K562 (cell line): ENCODE data around the gene DAO. TPM values are rescaled to one million over a fixed set of nuclear protein-coding genes. Genes with fewer than 3 reads are reported as not detected.

Source experiments
- ARID3B ChIP-seq: fragments of 250-450 bp; sonication (Bioruptor Pico); IDR thresholded peaks from 2 replicates; pipeline ENCODE4 v1.4.0; 2020; ENCODE audit warnings: borderline replicate concordance
- CBFA2T2 ChIP-seq: fragments of 450-650 bp; conservative IDR thresholded peaks from 2 replicates; pipeline ENCODE4 v1.6.1; 2017; ENCODE audit warnings: mild to moderate bottlenecking
- CEBPB ChIP-seq: fragments of 450-650 bp; IDR thresholded peaks from 2 replicates; pipeline ENCODE4 v1.6.1; 2016; ENCODE audit warnings: missing genetic modification characterization, missing compliant biosample characterization
- DPF2 ChIP-seq: fragments of 450-650 bp; IDR thresholded peaks from 2 replicates; pipeline ENCODE4 v1.6.1; 2016
- ELF2 ChIP-seq: fragments of 250-450 bp; sonication (Bioruptor Pico); IDR thresholded peaks from 2 replicates; pipeline ENCODE4 v1.5.0; 2021; ENCODE audit warnings: mild to moderate bottlenecking
- FOXA1 ChIP-seq: fragments of 450-650 bp; IDR thresholded peaks from 2 replicates; pipeline ENCODE4 v1.6.1; 2016; ENCODE audit warnings: mild to moderate bottlenecking, borderline replicate concordance
- GABPA ChIP-seq: fragments of 200-800 bp; sonication (Bioruptor generic); conservative IDR thresholded peaks from 2 replicates; pipeline ENCODE4 v1.6.1; 2016; ENCODE audit warnings: low read depth, missing genetic modification characterization, missing compliant biosample characterization
- HDAC3 ChIP-seq: fragments of 450-650 bp; IDR thresholded peaks from 2 replicates; pipeline ENCODE4 v1.6.1; 2018; ENCODE audit warnings: borderline replicate concordance, mild to moderate bottlenecking, moderate library complexity; ENCODE audit not compliant: partially characterized antibody
- MAFK ChIP-seq: IDR thresholded peaks from 2 replicates; pipeline ENCODE4 v1.6.1; 2011; ENCODE audit warnings: low read length, improper control_type of control experiment
- MCM3 ChIP-seq: fragments of 450-650 bp; IDR thresholded peaks from 2 replicates; pipeline ENCODE4 v1.6.1; 2016
- MCM7 ChIP-seq, 2 experiments: fragments of 450-650 bp; IDR thresholded peaks; 2 replicates each; pipeline ENCODE4 v1.6.1; 2016 to 2018
- MED1 ChIP-seq: sonication (generic); formaldehyde crosslinking; IDR thresholded peaks from 2 replicates; pipeline ENCODE4 v1.8.1; 2023; ENCODE audit warnings: missing genetic modification reagents, borderline replicate concordance
- RHOXF2B ChIP-seq: fragments of 250-450 bp; sonication (Bioruptor Pico); conservative IDR thresholded peaks from 2 replicates; pipeline ENCODE4 v1.5.1; 2021
- RREB1 ChIP-seq: fragments of 250-450 bp; sonication (Bioruptor Pico); IDR thresholded peaks from 2 replicates; pipeline ENCODE4 v1.4.0; 2020
- STAT5A ChIP-seq: IDR thresholded peaks from 2 replicates; pipeline ENCODE4 v1.6.1; 2012; ENCODE audit warnings: low read length, inconsistent platforms, borderline replicate concordance
- TBL1XR1 ChIP-seq, 2 experiments: IDR thresholded peaks; 2 replicates each; pipeline ENCODE4 v1.6.1; 2012; ENCODE audit warnings: improper control_type of control experiment in 2 of 2, low read length in 2 of 2, mild to moderate bottlenecking in 1 of 2
- WHSC1 ChIP-seq: IDR thresholded peaks from one replicate; pipeline ENCODE4 v1.6.1; 2012; ENCODE audit warnings: low read length, control low read depth, inconsistent platforms
- ZNF12 ChIP-seq: sonication (generic); formaldehyde crosslinking; IDR thresholded peaks from 2 replicates; pipeline ENCODE4 v1.4.0; 2020; ENCODE audit warnings: mild to moderate bottlenecking, missing genetic modification reagents
- ZNF140 ChIP-seq: fragments of 250-450 bp; sonication (Bioruptor Pico); IDR thresholded peaks from 2 replicates; pipeline ENCODE4 v1.8.0; 2021; ENCODE audit warnings: moderate library complexity, mild to moderate bottlenecking, inconsistent platforms
- ZNF174 ChIP-seq: fragments of 250-450 bp; sonication (Bioruptor Pico); IDR thresholded peaks from 2 replicates; pipeline ENCODE4 v1.4.0; 2020; ENCODE audit warnings: mild to moderate bottlenecking
- ZSCAN29 ChIP-seq: fragments of 450-650 bp; IDR thresholded peaks from 2 replicates; pipeline ENCODE4 v1.6.1; 2017
- polyA plus RNA-seq, 8 experiments: library from polyadenylated mRNA; depleted of rRNA in 4 of 8; stranded (reverse) in 5 of 8; unstranded in 3 of 8; fragments of >200 nt; fragmentation: Nextera tagmentation in 2 of 8; fragmentation: Illumina TruSeq in 1 of 8; extraction: Ambion mirVana in 2 of 8; extraction: Trizol in 1 of 8; gene quantifications; 2 replicates each; pipeline versions ENCODE4 v1.2.1 to v1.2.3, GENCODE V29; 2011 to 2014; ENCODE audit warnings: inconsistent platforms in 1 of 8, missing spikeins in 1 of 8
- total RNA-seq, 7 experiments: library from RNA; depleted of rRNA in 6 of 7; stranded (reverse); fragments of >200 nt in 6 of 7; fragmentation: Illumina TruSeq in 2 of 7; extraction: Trizol in 2 of 7; gene quantifications; 2 replicates each; pipeline versions ENCODE4 v1.2.1 to v1.2.3, GENCODE V29; 2011 to 2021; ENCODE audit warnings: low replicate concordance in 1 of 7
- TF ChIP-seq, protein P1 (sequence below): fragments of 250-450 bp; sonication (Bioruptor Pico); IDR thresholded peaks from 2 replicates; pipeline ENCODE4 v1.4.0; 2020; ENCODE audit warnings: mild to moderate bottlenecking, moderate library complexity, borderline replicate concordance

Gene DAO
- total and polyA plus RNA-seq, 9 of the 15 experiments (the other 6 are each of a cell fraction or from before 2014, with no cell fraction given) = not detected

DNA sequence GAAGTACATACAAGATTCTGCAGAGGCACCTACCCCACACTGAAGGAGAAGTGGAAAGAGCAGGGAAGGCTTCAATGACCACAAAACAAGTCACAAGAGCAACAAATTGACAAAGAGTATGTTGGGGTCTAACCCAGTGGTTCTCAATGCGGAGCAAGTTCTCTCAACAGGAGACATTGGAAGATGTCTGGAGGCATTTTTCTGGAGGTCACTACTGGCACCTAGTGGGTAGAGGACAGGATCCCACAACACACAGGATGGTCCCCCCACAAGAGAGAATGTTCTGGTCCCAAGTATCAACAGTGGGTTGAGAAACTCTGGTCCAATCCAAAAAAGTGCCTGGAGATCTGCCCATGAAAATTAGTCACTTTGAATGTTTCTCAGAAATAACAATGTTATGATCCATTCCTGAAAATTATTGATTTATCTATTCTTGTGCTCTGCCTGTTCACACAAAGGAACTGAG, 25.9 kb upstream of the DAO start (continued):
- no peak for TF ChIP-seq RREB1 (CRISPR knock-in tag)
- TF ChIP-seq TBL1XR1 (IDR thresholded peaks at IDR 0.05; ENCODE audit: low read length in 2 of 2) = no peak
- no peak for TF ChIP-seq ZSCAN29
- no peak for TF ChIP-seq MED1 (CRISPR knock-in tag)
- TF ChIP-seq MCM3 = no peak
- TF ChIP-seq ARID3B = no peak
- no peak for TF ChIP-seq MAFK
- no peak for TF ChIP-seq GABPA (tag)
- TF ChIP-seq FOXA1 = 0 out of 2 replicates have a peak, but pooled peaks have one; percentile 8
- TF ChIP-seq ELF2 (CRISPR knock-in tag) = no peak
- no peak for TF ChIP-seq MCM7 (IDR thresholded peaks at IDR 0.05)
- TF ChIP-seq ZNF174 (CRISPR knock-in tag) = no peak
- TF ChIP-seq DPF2 = no peak
- TF ChIP-seq, protein P1, sequence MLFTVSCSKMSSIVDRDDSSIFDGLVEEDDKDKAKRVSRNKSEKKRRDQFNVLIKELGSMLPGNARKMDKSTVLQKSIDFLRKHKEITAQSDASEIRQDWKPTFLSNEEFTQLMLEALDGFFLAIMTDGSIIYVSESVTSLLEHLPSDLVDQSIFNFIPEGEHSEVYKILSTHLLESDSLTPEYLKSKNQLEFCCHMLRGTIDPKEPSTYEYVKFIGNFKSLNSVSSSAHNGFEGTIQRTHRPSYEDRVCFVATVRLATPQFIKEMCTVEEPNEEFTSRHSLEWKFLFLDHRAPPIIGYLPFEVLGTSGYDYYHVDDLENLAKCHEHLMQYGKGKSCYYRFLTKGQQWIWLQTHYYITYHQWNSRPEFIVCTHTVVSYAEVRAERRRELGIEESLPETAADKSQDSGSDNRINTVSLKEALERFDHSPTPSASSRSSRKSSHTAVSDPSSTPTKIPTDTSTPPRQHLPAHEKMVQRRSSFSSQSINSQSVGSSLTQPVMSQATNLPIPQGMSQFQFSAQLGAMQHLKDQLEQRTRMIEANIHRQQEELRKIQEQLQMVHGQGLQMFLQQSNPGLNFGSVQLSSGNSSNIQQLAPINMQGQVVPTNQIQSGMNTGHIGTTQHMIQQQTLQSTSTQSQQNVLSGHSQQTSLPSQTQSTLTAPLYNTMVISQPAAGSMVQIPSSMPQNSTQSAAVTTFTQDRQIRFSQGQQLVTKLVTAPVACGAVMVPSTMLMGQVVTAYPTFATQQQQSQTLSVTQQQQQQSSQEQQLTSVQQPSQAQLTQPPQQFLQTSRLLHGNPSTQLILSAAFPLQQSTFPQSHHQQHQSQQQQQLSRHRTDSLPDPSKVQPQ (CRISPR knock-in tag) = no peak
- no peak for TF ChIP-seq STAT5A
- TF ChIP-seq ZNF12 (CRISPR knock-in tag) = no peak
- 0 out of 2 replicates have a peak, but pooled peaks have one; percentile 17 for TF ChIP-seq CBFA2T2
- no peak for TF ChIP-seq CEBPB (tag)
- no peak for TF ChIP-seq RHOXF2B
- peak; percentile 17 for TF ChIP-seq HDAC3
- no peak for TF ChIP-seq WHSC1
- no peak for TF ChIP-seq ZNF140
